Islet of Langerhans (tissue), 1 donor: Measurements from ENCODE around the gene C6orf52.
"Not testable (repeated sequence)": the region's sequence is repeated elsewhere in the genome, so short reads cannot be mapped to it uniquely, and the experiment has no call there.

Experiments
- FAIRE-seq: peaks from one replicate; lab custom pipeline; 2011; peaks lifted over from hg19 to GRCh38; lab: Jason Lieb, UNC

The C6orf52 gene

DNA sequence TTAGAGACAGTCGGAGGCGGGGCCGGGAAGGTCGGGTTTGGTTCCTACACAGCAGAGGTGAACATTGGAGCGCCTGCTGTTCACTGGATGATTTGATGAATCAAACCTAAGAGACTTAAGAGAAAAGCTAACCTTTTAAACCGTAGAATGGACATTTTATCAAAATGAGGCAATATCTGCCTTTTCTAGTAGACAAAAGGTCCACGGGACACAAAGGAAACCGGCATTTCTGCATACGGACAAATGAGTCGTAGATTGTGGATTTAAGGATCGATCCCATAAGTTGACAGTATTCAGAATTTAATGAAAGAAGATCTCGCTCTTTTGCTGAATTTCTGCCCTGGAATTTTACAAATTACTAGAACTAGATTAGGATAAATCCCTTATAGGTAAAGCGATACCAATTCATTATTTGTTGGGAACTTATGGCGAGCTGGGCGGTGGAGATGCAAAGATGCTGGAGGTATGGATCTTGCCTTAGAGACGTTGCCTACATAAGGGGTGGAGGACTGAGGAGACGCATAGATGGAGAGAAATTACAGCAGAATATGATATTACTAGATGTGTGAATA is 756 bp upstream of the C6orf52 start:
- FAIRE-seq: no peak

- FAIRE-seq: no peak
Measured at GRCh38 chr6:10692965-10693538, 1.4 kb downstream of the C6orf52 start.

GRCh38 chr6:10690651-10691445 is 3.6 kb downstream of the C6orf52 start:
- FAIRE-seq: no peak

- FAIRE-seq: no peak
Measured at GRCh38 chr6:10687582-10687981, 6.8 kb downstream of the C6orf52 start.

- no peak for FAIRE-seq
Measured at GRCh38 chr6:10686901-10687300, 7.5 kb downstream of the C6orf52 start.

DNA sequence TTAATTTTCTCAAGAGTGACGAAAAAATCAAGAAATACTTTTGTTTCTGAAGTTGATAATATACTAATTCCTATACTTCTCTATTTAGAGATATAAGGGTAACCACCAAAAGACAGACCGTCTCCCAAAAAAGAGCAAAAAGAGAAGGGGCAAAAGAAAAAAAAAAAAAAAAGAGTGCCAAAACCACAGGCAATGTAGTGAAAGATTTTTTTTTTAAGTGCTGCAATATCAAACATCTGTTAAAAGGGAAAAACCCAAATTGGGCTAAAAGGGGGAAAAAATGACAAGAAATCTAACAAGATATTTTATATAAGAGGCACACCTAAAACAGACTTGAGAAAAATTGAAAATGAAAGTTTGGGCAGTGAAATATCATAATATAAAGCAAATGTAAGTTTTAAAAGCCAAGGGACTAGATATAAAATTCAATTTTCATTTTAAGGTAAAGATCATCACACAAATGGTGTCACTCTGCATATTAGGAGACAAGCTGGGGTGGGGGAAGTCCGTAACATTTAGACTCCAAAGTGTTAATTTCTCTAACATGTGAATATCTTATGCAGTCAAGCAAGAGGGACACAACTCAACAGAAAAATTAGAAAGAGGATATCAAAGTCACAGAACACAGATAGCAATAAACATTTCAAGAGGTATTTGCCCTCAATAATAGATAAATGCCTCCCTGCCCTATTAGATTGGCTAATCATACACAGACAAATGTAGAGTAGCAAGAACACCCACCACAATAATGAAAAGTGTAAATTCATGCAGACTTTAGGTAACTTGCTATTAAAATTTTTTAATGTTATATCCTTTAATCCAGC is 9.1 kb downstream of the C6orf52 start:
- no peak for FAIRE-seq

DNA sequence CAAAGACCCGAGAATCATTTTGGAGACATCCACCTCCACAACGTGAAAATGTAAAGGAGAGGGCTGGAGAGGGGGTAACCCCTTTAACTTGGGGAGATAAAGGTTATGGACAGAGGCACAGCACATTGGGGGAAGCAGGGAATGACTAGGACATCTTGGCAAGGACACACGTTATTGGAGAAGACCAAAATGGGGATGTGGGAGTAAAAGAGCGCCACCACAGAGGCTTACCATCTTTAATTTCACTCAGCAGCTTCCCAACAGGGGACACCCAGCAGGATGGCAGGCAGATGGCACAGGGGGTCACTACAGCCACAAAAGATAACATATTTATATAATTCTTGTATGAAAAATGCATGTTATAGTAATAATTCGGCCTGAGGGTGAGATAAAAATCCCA is 9.8 kb downstream of the C6orf52 start:
- FAIRE-seq: no peak

DNA sequence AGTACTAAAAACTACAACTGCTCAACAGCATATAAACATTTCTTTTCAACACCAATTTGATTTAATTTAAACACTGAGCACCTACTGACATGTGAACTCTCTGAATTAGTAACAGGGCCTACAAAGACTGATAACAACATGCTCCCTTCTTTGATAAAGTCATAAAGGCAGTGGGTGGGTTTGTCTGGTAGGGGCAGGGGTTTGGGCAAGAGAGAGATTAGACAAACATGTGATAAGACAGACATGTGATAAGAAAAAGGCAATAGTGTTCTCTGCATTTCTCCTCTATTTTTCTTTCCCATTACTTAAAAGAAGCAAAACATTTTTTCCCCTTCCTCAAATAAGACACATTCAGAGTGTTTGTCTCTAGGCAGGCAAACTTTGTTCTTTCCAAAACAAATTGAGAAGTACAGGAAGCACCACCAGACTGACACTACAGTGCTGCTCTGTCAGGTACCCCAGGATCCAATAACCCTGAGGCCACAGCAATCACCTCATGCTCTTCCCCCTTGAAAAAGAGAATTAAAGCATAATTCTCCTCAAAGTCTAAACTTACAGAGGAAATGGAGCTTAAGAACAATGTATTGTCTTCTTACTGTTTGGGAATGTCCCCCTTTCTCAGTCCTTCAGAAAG is 11.9 kb downstream of the C6orf52 start:
- no peak for FAIRE-seq

GRCh38 chr6:10681795-10682194 is 12.6 kb downstream of the C6orf52 start:
- FAIRE-seq: no peak

GRCh38 chr6:10678456-10678855 is 16.0 kb downstream of the C6orf52 start:
- no peak for FAIRE-seq

DNA sequence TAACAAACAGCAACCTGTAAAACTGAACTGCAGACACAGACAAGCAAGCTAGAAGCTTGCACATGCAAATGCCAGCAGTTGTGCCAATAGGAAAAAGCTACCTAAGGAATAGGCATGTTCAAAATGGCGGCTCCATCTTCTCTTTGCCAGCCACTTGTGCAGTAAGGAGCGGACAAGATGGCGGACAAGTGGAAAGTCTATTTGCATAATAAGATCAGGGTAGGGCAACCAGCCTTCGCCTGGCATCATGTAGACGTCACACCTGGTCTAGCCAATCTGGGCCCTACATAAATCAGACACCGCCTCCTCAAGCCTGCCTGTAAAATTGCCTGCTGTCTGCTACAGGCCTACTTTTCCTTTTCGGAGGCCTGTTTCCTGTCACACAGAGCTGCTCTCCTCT is 18.0 kb downstream of the C6orf52 start:
- FAIRE-seq: no peak

- FAIRE-seq: no peak
Measured at GRCh38 chr6:10668126-10668917, 26.1 kb downstream of the C6orf52 start.

DNA sequence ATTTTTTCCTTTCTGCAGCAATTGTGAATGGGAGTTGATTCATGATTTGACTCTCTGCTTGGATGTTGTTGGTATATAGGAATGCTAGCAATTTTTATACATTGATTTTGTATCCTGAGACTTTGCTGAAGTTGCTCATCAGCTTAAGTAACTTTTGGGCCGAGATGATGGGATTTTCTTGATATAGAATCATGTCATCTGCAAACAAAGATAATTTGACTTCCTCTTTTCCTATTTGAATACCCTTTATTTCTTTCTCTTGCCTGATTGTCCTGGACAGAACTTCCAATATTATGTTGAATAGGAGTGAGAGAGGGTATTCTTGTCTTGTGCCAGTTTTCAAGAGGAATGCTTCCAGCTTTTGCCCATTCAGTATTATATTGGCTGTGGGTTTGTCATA is 28.8 kb downstream of the C6orf52 start:
- FAIRE-seq: not testable (repeated sequence)

DNA sequence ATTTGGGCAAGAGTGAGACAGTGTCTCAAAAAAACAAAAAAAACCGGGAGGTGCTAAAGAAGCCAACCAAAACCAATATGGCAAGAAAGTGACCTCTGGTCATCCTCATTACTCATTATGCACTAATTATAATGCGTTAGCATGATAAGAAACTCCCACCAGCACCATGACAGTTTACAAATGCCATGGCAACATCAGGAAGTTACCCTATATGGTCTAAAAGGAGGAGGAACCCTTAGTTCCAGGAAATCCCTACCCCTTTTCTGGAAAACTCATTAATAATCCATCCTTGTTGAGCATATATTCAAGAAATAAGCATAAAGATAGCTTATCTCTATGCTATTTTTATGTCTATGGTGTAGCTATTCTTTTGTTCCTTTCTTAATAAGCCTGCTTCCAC is 31.7 kb downstream of the C6orf52 start:
- no peak for FAIRE-seq

DNA sequence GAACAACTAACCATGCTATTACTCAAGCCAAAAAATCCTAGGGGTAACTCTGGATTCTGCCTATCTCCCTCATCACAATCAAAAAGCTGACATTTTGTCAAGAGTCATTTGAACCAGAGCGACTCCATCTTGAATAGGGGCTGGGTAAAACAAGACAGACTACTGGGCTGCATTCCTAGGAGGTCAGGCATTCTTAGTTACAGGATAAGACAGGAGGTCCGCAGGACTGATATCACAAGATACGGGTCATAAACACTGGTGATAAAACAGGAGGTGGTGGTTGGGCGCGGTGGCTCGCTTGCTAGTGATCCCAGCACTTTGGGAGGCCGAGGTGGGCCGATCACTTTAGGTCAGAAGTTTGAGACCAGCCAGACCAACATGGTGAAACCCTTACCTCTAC is 32.2 kb downstream of the C6orf52 start:
- no peak for FAIRE-seq

DNA sequence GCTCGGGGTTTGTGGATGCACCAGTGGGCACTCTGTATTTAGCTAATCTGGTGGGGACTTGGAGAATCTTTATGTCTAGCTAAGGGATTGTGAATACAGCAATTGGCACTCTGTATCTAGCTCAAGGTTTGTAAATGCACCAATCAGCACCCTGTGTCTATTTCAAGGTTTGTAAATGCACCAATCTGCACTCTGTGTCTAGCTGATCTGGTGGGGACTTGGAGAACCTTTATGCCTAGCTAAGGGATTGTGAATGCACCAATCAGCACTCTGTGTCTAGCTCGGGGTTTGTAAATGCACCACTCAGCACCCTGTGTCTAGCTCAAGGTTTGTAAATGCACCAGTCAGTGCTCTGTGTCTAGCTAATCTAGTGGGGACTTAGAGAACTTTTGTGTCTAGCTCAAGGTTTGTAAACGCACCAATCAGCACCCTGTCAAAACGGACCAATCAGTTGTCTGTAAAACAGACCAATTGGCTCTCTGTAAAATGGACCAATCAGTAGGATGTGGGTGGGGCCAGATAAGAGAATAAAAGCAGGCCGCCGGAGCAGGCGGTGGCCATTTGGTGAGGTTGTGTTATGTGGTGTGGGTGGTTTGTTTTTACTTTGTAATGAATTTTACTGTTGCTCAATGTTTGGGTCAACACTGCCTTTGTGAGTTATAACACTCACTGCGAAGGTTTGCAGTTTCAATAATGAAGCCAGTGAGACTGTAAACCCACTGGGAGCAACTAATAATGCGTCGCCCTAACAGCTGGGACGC is 33.8 kb downstream of the C6orf52 start:
- FAIRE-seq: not testable (repeated sequence)

- no peak for FAIRE-seq
Measured at GRCh38 chr6:10659699-10660348, 34.6 kb downstream of the C6orf52 start.

- FAIRE-seq: no peak
Measured at GRCh38 chr6:10658910-10659698, 35.3 kb downstream of the C6orf52 start.

DNA sequence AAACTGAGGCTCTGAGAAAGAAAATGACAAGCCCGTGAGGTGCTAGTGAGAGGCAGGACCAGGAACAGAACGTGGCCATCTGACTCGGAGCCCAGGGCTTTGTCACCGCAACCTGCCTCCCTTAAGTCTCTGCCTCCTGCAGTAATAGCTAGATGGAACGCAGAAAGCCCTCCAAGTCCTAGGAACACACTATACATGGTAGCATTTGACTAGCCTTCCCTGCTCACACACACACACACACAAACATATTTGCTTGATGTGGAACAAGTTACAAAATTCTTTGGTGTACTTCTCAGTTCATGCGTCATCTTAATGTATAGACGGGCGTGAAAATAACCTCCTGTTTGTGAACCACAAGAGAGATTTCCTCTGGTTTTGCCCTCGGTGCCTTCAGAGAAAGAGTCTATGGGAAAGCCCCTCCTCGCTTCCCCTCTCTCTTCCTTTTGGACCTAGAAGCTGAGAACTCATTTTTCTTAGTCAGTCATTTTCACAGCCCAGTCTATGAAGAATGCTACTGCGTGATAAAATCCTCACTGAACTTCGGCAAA is 38.8 kb downstream of the C6orf52 start:
- no peak for FAIRE-seq
